Stimulated activated CD4-positive, alpha-beta T cell treated with anti-CD3 and anti-CD28 coated beads, Interleukin-4, amount 100 ng/mL, for 1 hour (primary cell): ENCODE results near the gene PTK7.
"Not testable (repeated sequence)": the region's sequence is repeated elsewhere in the genome, so short reads cannot be mapped to it uniquely, and the experiment has no call there.

Source experiments
- DNase-seq: peaks from one replicate; pipeline ENCODE4 v3.0.0-alpha.2; 2020

Gene PTK7

GRCh38 chr6:43088654-43089056, 12.5 kb downstream of the PTK7 start:
- DNase-seq, result no peak

GRCh38 chr6:43089467-43089866, 13.4 kb downstream of the PTK7 start:
- DNase-seq, result no peak

- DNase-seq, result no peak
Observed at GRCh38 chr6:43089874-43090558, 13.9 kb downstream of the PTK7 start.

GRCh38 chr6:43090559-43090956, 14.4 kb downstream of the PTK7 start:
- DNase-seq, result no peak

- DNase-seq, result no peak
Observed at GRCh38 chr6:43091020-43091419, 14.9 kb downstream of the PTK7 start.

- DNase-seq, result no peak
Observed at GRCh38 chr6:43091436-43091991, 15.4 kb downstream of the PTK7 start.

GRCh38 chr6:43092635-43093034, 16.5 kb downstream of the PTK7 start:
- DNase-seq, result no peak

- no peak for DNase-seq
Observed at GRCh38 chr6:43093436-43094289, 17.5 kb downstream of the PTK7 start.

GRCh38 chr6:43095939-43096338, 19.8 kb downstream of the PTK7 start:
- DNase-seq, result no peak

GRCh38 chr6:43096451-43097097, 20.5 kb downstream of the PTK7 start:
- no peak for DNase-seq

GRCh38 chr6:43097098-43097489, 21.0 kb downstream of the PTK7 start:
- DNase-seq, result no peak

GRCh38 chr6:43097502-43097901, 21.4 kb downstream of the PTK7 start:
- DNase-seq, result no peak

- DNase-seq, result no peak
Observed at GRCh38 chr6:43101497-43101896, 25.4 kb downstream of the PTK7 start.

- DNase-seq, result no peak
Observed at GRCh38 chr6:43103253-43103876, 27.3 kb downstream of the PTK7 start.

GRCh38 chr6:43105538-43106222, 29.6 kb downstream of the PTK7 start:
- DNase-seq, result no peak

GRCh38 chr6:43107344-43108062, 31.4 kb downstream of the PTK7 start:
- no peak for DNase-seq

GRCh38 chr6:43113431-43114260, 37.5 kb downstream of the PTK7 start:
- no peak for DNase-seq

- no peak for DNase-seq
Observed at GRCh38 chr6:43115365-43115764, 39.3 kb downstream of the PTK7 start.

GRCh38 chr6:43117466-43117865, 41.4 kb downstream of the PTK7 start:
- DNase-seq, result not testable (repeated sequence)

GRCh38 chr6:43119482-43119881, 43.4 kb downstream of the PTK7 start:
- no peak for DNase-seq
